ENCODE results near the gene GORASP1. TPM values are rescaled to one million over a fixed set of nuclear protein-coding genes. Genes with fewer than 3 reads are reported as not detected.

GORASP1 gene
- polyA plus RNA-seq, 1 donor (not counting 4 experiments of a cell fraction or from before 2014, with no cell fraction given), result 43.7 TPM

DNA sequence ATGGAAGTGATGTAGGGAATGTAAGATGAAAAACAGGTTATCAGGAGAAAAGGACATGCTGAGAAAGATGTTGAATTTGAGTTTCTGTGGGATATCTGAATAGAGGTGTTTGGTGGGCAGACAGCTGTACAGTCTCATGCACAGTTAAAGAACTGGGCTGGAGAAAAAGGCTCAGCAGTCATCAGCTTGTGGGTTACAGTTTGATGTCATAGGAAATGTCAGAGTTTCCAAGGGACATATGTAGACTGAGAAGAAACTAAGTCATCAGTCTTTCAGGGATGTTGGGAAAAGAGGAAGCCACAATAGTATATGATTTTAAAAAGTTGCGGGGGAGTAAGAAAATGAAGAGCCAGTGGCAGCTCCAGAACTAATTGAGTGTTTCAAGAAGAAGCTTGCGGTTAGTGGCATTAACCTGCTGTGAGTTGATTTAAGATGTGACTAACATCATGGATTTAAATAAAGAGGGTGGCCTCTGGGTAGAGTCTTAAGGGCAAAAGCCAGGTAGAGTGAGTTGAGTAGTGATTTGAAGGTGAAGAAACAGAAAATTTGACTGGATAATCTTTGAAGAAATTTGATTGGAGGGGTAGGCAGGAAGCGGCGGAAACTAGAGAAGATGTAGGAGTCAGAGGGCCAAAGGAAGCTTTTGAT lies 24.6 kb downstream of the GORASP1 start:
- H3K4me2 ChIP-seq (ENCODE audit: control insufficient read depth, extremely low read depth, insufficient read depth, low read depth, low read length), result no peak overlapping the region
- no peaks in the 10 kb centered on the region for H4K20me1 ChIP-seq (ENCODE audit: control insufficient read depth, extremely low read depth, insufficient read depth, low read length)
- H3K4me1 ChIP-seq (ENCODE audit: control insufficient read depth, extremely low read depth, insufficient read depth, low read length), result no peaks in the 10 kb centered on the region
- no peaks in the 10 kb centered on the region for H3K27me3 ChIP-seq (ENCODE audit: control insufficient read depth, extremely low read depth, insufficient read depth, low read length)
- H3K9me1 ChIP-seq (ENCODE audit: control insufficient read depth, extremely low read depth, insufficient read depth, low read length), result no peaks in the 10 kb centered on the region
- no peaks in the 10 kb centered on the region for H3K79me2 ChIP-seq (ENCODE audit: control insufficient read depth, insufficient read depth, low read length)
- TF ChIP-seq, protein P1, sequence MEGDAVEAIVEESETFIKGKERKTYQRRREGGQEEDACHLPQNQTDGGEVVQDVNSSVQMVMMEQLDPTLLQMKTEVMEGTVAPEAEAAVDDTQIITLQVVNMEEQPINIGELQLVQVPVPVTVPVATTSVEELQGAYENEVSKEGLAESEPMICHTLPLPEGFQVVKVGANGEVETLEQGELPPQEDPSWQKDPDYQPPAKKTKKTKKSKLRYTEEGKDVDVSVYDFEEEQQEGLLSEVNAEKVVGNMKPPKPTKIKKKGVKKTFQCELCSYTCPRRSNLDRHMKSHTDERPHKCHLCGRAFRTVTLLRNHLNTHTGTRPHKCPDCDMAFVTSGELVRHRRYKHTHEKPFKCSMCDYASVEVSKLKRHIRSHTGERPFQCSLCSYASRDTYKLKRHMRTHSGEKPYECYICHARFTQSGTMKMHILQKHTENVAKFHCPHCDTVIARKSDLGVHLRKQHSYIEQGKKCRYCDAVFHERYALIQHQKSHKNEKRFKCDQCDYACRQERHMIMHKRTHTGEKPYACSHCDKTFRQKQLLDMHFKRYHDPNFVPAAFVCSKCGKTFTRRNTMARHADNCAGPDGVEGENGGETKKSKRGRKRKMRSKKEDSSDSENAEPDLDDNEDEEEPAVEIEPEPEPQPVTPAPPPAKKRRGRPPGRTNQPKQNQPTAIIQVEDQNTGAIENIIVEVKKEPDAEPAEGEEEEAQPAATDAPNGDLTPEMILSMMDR (optimal IDR thresholded peaks at IDR 0.05 in 1 of 3, IDR thresholded peaks at IDR 0.05 in 1 of 3, conservative IDR thresholded peaks at IDR 0.05 in 1 of 3; ENCODE audit: extremely low read depth in 1 of 3, insufficient read depth in 2 of 3, low read length in 3 of 3), result no peak
- no peak for TF ChIP-seq EZH2 (IDR thresholded peaks at IDR 0.05; ENCODE audit: low read length)
- FAIRE-seq (no peak), DNase-seq (ENCODE audit: low read depth, low spot score) (no peak)
- no peak overlapping the region for H2AFZ ChIP-seq (ENCODE audit: control insufficient read depth, low read length)
- H3K9ac ChIP-seq (ENCODE audit: control insufficient read depth, extremely low read depth, insufficient read depth, low read length), result no peak overlapping the region
- H3K27ac ChIP-seq (ENCODE audit: control insufficient read depth, insufficient read depth, low read length), result no peak overlapping the region
- no peak overlapping the region for H3K4me3 ChIP-seq (ENCODE audit: control insufficient read depth in 2 of 3, extremely low read depth in 1 of 3, insufficient read depth in 2 of 3, low read depth in 1 of 3, low read length in 3 of 3)
- H3K36me3 ChIP-seq (ENCODE audit: control insufficient read depth in 2 of 2, extremely low read depth in 1 of 2, insufficient read depth in 2 of 2, low read length in 2 of 2), result peaks cover 3 to 13% of the 10 kb centered on the region in 2 experiments
- dilution Hi-C loops (cut with MboI; ENCODE audit: extremely low pct_ligation_motif_present, low sequenced_read_pairs), result no loop called here
- H3K9me3 ChIP-seq (ENCODE audit: control insufficient read depth, low read depth, low read length), result no peaks in the 10 kb centered on the region

- no peaks in the 10 kb centered on the region for H3K79me2 ChIP-seq (ENCODE audit: control insufficient read depth, insufficient read depth, low read length)
- H3K9me1 ChIP-seq (ENCODE audit: control insufficient read depth, extremely low read depth, insufficient read depth, low read length), result no peaks in the 10 kb centered on the region
- H3K36me3 ChIP-seq (ENCODE audit: control insufficient read depth in 2 of 2, extremely low read depth in 1 of 2, insufficient read depth in 2 of 2, low read length in 2 of 2), result peaks cover 2 to 8% of the 10 kb centered on the region in 2 experiments
- no peak overlapping the region for H3K27ac ChIP-seq (ENCODE audit: control insufficient read depth, insufficient read depth, low read length)
- H3K9me3 ChIP-seq (ENCODE audit: control insufficient read depth, low read depth, low read length), result no peaks in the 10 kb centered on the region
- DNase-seq (ENCODE audit: low read depth, low spot score), result no peak
- H3K4me1 ChIP-seq (ENCODE audit: control insufficient read depth, extremely low read depth, insufficient read depth, low read length), result no peaks in the 10 kb centered on the region
- FAIRE-seq, result no peak
- H4K20me1 ChIP-seq (ENCODE audit: control insufficient read depth, extremely low read depth, insufficient read depth, low read length), result no peaks in the 10 kb centered on the region
- TF ChIP-seq, protein P1 (optimal IDR thresholded peaks at IDR 0.05 in 1 of 3, IDR thresholded peaks at IDR 0.05 in 1 of 3, conservative IDR thresholded peaks at IDR 0.05 in 1 of 3; ENCODE audit: extremely low read depth in 1 of 3, insufficient read depth in 2 of 3, low read length in 3 of 3), result no peak
- TF ChIP-seq EZH2 (IDR thresholded peaks at IDR 0.05; ENCODE audit: low read length), result no peak
- H3K4me2 ChIP-seq (ENCODE audit: control insufficient read depth, extremely low read depth, insufficient read depth, low read depth, low read length), result no peak overlapping the region
- H3K27me3 ChIP-seq (ENCODE audit: control insufficient read depth, extremely low read depth, insufficient read depth, low read length), result no peaks in the 10 kb centered on the region
- no peak overlapping the region for H2AFZ ChIP-seq (ENCODE audit: control insufficient read depth, low read length)
- H3K9ac ChIP-seq (ENCODE audit: control insufficient read depth, extremely low read depth, insufficient read depth, low read length), result no peak overlapping the region
- dilution Hi-C loops (cut with MboI; ENCODE audit: extremely low pct_ligation_motif_present, low sequenced_read_pairs), result no loop called here
- no peak overlapping the region for H3K4me3 ChIP-seq (ENCODE audit: control insufficient read depth in 2 of 3, extremely low read depth in 1 of 3, insufficient read depth in 2 of 3, low read depth in 1 of 3, low read length in 3 of 3)
Observed at GRCh38 chr3:39080026-39080425, 27.4 kb downstream of the GORASP1 start.

All from keratinocyte (primary cell).